Astrocyte (in vitro differentiated cells and primary cell): ENCODE results near the gene ING5.

Experiments
- EZH2 ChIP-seq: IDR thresholded peaks from 2 replicates; pipeline ENCODE4 v1.6.1; 2012; ENCODE audit warnings: mild to moderate bottlenecking, low read length, inconsistent platforms; ENCODE audit not compliant: insufficient read depth
- TF ChIP-seq, protein P1 (sequence below): IDR thresholded peaks from 2 replicates; pipeline ENCODE4 v1.5.1; 2011; ENCODE audit warnings: low read depth, mild to moderate bottlenecking, inconsistent platforms, low read length, moderate library complexity; ENCODE audit not compliant: insufficient read depth

DNA sequence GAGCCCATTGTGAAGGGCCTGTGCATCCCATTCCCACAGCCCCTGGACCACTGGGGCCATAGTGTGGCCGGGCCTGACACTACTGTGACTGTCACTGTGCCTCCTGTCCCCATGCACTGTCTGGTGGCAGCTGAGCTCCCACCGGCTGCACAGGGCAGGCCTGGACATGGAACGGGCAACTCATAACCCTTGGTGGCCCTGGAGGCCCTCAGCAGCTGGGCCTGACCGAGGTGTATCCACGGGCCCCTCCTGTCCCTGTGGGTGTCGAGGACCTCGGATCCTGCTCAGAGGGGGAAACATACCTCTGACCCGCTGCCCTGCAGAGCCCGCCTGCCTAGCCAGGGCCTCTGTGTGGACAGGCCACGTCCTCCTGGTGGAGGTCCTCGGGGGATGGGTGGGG lies 67.0 kb downstream of the ING5 start:
- TF ChIP-seq, protein P1, sequence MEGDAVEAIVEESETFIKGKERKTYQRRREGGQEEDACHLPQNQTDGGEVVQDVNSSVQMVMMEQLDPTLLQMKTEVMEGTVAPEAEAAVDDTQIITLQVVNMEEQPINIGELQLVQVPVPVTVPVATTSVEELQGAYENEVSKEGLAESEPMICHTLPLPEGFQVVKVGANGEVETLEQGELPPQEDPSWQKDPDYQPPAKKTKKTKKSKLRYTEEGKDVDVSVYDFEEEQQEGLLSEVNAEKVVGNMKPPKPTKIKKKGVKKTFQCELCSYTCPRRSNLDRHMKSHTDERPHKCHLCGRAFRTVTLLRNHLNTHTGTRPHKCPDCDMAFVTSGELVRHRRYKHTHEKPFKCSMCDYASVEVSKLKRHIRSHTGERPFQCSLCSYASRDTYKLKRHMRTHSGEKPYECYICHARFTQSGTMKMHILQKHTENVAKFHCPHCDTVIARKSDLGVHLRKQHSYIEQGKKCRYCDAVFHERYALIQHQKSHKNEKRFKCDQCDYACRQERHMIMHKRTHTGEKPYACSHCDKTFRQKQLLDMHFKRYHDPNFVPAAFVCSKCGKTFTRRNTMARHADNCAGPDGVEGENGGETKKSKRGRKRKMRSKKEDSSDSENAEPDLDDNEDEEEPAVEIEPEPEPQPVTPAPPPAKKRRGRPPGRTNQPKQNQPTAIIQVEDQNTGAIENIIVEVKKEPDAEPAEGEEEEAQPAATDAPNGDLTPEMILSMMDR = no peak
- TF ChIP-seq EZH2 = no peak
